Liver (tissue), 9 donors: ENCODE data around the gene CLPSL2. TPM values are rescaled to one million over a fixed set of nuclear protein-coding genes. Genes with fewer than 3 reads are reported as not detected.

ENCODE experiments used
- DNase-seq: peaks from one replicate; pipeline ENCODE4 v3.0.0-alpha.2; 2017; ENCODE audit warnings: low spot score
- H3K27ac ChIP-seq, 2 donors: one replicate each; pipeline ENCODE4 v1.7.0; 2013; ENCODE audit warnings: inconsistent platforms in 2 of 2, low read length in 2 of 2, control low read depth in 1 of 2, low read depth in 1 of 2, mild to moderate bottlenecking in 1 of 2
- H3K27me3 ChIP-seq, 4 donors: one replicate each; pipeline versions ENCODE4 v1.6.1 to v1.7.0; 2013; ENCODE audit warnings: low read length in 3 of 4, inconsistent platforms in 1 of 4, mild to moderate bottlenecking in 1 of 4, moderate library complexity in 1 of 4; ENCODE audit not compliant: control insufficient read depth in 4 of 4, insufficient read depth in 4 of 4
- H3K36me3 ChIP-seq, 4 donors: one replicate each; pipeline versions ENCODE4 v1.6.1 to v1.7.0; 2013; ENCODE audit warnings: low read length in 3 of 4, mild to moderate bottlenecking in 3 of 4, low read depth in 1 of 4, moderate library complexity in 1 of 4; ENCODE audit not compliant: control insufficient read depth in 4 of 4, insufficient read depth in 3 of 4
- H3K4me1 ChIP-seq, 4 donors: one replicate each; pipeline versions ENCODE4 v1.6.1 to v1.7.0; 2013; ENCODE audit warnings: low read length in 3 of 4, mild to moderate bottlenecking in 3 of 4, moderate library complexity in 1 of 4; ENCODE audit not compliant: control insufficient read depth in 4 of 4, insufficient read depth in 4 of 4
- H3K4me3 ChIP-seq, 3 donors: one replicate each; pipeline versions ENCODE4 v1.6.1 to v1.7.0; 2013; ENCODE audit warnings: low read length in 3 of 3, control low read depth in 1 of 3, low read depth in 1 of 3, mild to moderate bottlenecking in 1 of 3
- H3K9ac ChIP-seq, 2 donors: one replicate each; pipeline ENCODE4 v1.7.0; 2013; ENCODE audit warnings: low read length in 2 of 2, mild to moderate bottlenecking in 2 of 2, moderate library complexity in 2 of 2, control low read depth in 1 of 2, low read depth in 1 of 2
- H3K9me3 ChIP-seq, 4 donors: one replicate each; pipeline versions ENCODE4 v1.6.1 to v1.7.0; 2013; ENCODE audit warnings: low read length in 3 of 4; ENCODE audit not compliant: control insufficient read depth in 4 of 4
- EGR1 ChIP-seq, 2 donors: IDR thresholded peaks; 2 replicates each; pipeline ENCODE4 v1.6.1; 2016 to 2018; ENCODE audit warnings: antibody characterized with exemption in 2 of 2, low read depth in 2 of 2
- FOXA1 ChIP-seq: IDR thresholded peaks from 2 replicates; pipeline ENCODE4 v1.6.1; 2016; ENCODE audit warnings: antibody characterized with exemption
- FOXA2 ChIP-seq: IDR thresholded peaks from 2 replicates; pipeline ENCODE4 v1.6.1; 2016; ENCODE audit warnings: antibody characterized with exemption
- GABPA ChIP-seq, 2 donors: IDR thresholded peaks in 1 of 2; conservative IDR thresholded peaks in 1 of 2; 2 replicates each; pipeline ENCODE4 v1.6.1; 2016; ENCODE audit warnings: antibody characterized with exemption in 2 of 2, mild to moderate bottlenecking in 1 of 2, moderate library complexity in 1 of 2
- NR2F2 ChIP-seq: IDR thresholded peaks from 2 replicates; pipeline ENCODE4 v1.6.1; 2016; ENCODE audit warnings: antibody characterized with exemption
- RAD21 ChIP-seq, 2 donors: IDR thresholded peaks; 2 replicates each; pipeline ENCODE4 v1.6.1; 2016; ENCODE audit warnings: antibody characterized with exemption in 2 of 2, mild to moderate bottlenecking in 2 of 2
- RXRA ChIP-seq, 2 donors: IDR thresholded peaks; 2 replicates each; pipeline ENCODE4 v1.6.1; 2017 to 2018; ENCODE audit warnings: antibody characterized with exemption in 2 of 2, mild to moderate bottlenecking in 1 of 2
- SP1 ChIP-seq: IDR thresholded peaks from 2 replicates; pipeline ENCODE4 v1.6.1; 2018; ENCODE audit warnings: antibody characterized with exemption, mild to moderate bottlenecking
- YY1 ChIP-seq: IDR thresholded peaks from 2 replicates; pipeline ENCODE4 v1.6.1; 2016; ENCODE audit warnings: antibody characterized with exemption, mild to moderate bottlenecking
- ZBTB33 ChIP-seq: IDR thresholded peaks from 2 replicates; pipeline ENCODE4 v1.6.1; 2016; ENCODE audit warnings: antibody characterized with exemption
- WGBS: extraction: QIAGEN DNeasy Blood & Tissue Kit; methylation state at CpG from one replicate; pipeline ENCODE4 v1.1.7; 2013; 5-methylcytosine and 5-hydroxymethylcytosine counted together
- polyA plus RNA-seq, 2 donors: library from polyadenylated mRNA; stranded (reverse) in 1 of 2; unstranded in 1 of 2; fragments of 200-250 nt in 1 of 2; fragments of >200 nt in 1 of 2; fragmentation: Nextera tagmentation in 1 of 2; extraction: Ambion mirVana in 1 of 2; gene quantifications; one replicate each; pipeline versions ENCODE4 v1.2.1 to v1.2.3, GENCODE V29; 2013 to 2015
- total RNA-seq, 2 donors: library from RNA; depleted of rRNA; stranded (reverse); fragments of >200 nt; gene quantifications; one replicate each; pipeline ENCODE4 v1.2.3, GENCODE V29; 2014
- TF ChIP-seq, protein P1 (sequence below): IDR thresholded peaks from 2 replicates; pipeline ENCODE4 v1.6.1; 2016; ENCODE audit warnings: antibody characterized with exemption
- TF ChIP-seq, protein P2 (sequence below): IDR thresholded peaks from 2 replicates; pipeline ENCODE4 v1.6.1; 2016; ENCODE audit warnings: antibody characterized with exemption, mild to moderate bottlenecking
- donor health status: healthy.
- donor health status: healthy.
- donor health status: healthy.
- donor health status: healthy.
- donor health status: healthy.

CLPSL2 gene
- total and polyA plus RNA-seq, 4 donors: not detected

GRCh38 chr6:35790683-35791082 is 14.3 kb downstream of the CLPSL2 start:
- WGBS: 65% methylated on average over 5 of the region's 5 CpGs
- H3K27me3 ChIP-seq: peaks cover 0 to 3% (median 0%) of the 10 kb centered on the region in 4 donors
- TF ChIP-seq EGR1 (IDR thresholded peaks at IDR 0.05; ENCODE audit: low read depth in 2 of 2): no peak
- no peak for TF ChIP-seq RXRA (IDR thresholded peaks at IDR 0.05)
- no peak for TF ChIP-seq NR2F2
- no peak for TF ChIP-seq SP1
- TF ChIP-seq ZBTB33: no peak
- no peak for TF ChIP-seq FOXA2
- TF ChIP-seq GABPA (IDR thresholded peaks at IDR 0.05 in 1 of 2, conservative IDR thresholded peaks at IDR 0.05 in 1 of 2): no peak
- TF ChIP-seq FOXA1: no peak
- no peak for TF ChIP-seq YY1
- TF ChIP-seq, protein P1, sequence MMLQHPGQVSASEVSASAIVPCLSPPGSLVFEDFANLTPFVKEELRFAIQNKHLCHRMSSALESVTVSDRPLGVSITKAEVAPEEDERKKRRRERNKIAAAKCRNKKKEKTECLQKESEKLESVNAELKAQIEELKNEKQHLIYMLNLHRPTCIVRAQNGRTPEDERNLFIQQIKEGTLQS: no peak
- TF ChIP-seq, protein P2, sequence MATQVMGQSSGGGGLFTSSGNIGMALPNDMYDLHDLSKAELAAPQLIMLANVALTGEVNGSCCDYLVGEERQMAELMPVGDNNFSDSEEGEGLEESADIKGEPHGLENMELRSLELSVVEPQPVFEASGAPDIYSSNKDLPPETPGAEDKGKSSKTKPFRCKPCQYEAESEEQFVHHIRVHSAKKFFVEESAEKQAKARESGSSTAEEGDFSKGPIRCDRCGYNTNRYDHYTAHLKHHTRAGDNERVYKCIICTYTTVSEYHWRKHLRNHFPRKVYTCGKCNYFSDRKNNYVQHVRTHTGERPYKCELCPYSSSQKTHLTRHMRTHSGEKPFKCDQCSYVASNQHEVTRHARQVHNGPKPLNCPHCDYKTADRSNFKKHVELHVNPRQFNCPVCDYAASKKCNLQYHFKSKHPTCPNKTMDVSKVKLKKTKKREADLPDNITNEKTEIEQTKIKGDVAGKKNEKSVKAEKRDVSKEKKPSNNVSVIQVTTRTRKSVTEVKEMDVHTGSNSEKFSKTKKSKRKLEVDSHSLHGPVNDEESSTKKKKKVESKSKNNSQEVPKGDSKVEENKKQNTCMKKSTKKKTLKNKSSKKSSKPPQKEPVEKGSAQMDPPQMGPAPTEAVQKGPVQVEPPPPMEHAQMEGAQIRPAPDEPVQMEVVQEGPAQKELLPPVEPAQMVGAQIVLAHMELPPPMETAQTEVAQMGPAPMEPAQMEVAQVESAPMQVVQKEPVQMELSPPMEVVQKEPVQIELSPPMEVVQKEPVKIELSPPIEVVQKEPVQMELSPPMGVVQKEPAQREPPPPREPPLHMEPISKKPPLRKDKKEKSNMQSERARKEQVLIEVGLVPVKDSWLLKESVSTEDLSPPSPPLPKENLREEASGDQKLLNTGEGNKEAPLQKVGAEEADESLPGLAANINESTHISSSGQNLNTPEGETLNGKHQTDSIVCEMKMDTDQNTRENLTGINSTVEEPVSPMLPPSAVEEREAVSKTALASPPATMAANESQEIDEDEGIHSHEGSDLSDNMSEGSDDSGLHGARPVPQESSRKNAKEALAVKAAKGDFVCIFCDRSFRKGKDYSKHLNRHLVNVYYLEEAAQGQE: no peak

DNA sequence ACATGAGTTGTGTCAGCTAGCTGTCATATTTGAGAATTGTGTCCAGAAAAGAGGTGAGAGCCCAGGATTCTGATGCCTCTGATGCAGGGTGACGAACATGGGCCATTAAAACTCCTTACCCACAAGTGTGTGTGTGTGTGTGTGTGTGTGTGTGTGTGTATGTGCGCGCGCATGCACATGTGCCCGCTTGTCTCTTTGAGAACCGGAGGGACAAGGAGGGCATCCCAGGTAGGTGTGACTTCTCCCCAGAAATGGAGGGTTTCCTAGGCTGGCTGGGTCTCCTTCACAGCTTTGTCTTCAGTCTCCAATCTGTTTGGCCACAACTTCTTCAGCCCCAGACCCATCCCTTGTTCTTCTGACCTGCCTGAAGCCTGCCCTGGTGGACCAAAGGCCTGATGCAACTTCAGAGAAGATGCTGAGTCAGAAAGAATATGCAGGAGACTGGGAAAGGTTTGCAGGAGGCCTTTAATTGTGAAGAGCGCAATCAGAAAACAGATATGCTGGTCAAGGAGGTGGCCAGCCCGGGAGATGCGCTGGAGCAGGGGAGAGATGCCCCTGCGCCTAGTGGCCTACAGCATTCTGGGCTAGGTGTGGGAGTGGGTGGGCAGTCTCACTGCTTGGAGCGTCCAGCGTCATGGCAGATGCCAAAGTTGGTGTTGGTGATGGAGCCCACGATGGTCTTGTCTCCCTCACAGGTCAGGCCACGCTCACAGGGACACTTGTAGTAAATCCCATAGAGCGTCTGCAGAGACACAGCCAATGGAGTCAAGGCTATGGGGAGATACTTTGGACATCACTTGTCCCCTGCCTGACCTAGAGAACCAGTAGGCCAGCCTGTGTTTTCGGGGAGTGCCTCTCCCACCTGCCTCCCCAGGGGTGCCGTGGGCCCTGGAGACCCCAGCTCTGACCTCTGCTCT is 18.4 kb downstream of the CLPSL2 start:
- Histone ChIP-seq H3K9ac (no peak overlapping the region), H3K4me3 (no peak overlapping the region), H3K9me3 (no peaks in the 10 kb centered on the region), H3K4me1 (no peaks in the 10 kb centered on the region), H3K27ac (no peak overlapping the region), H3K36me3 (no peaks in the 10 kb centered on the region), H3K27me3 (no peaks in the 10 kb centered on the region)
- no peak for DNase-seq
- TF ChIP-seq ZBTB33 (no peak), RAD21 (IDR thresholded peaks at IDR 0.05) (no peak)
- WGBS: 95% methylated on average over 17 of the region's 17 CpGs

More at GRCh38 chr6:35790683-35791082, 14.3 kb downstream of the CLPSL2 start:
- Histone ChIP-seq H3K27ac (no peak overlapping the region), H3K4me1 (peaks cover 0 to 3% (median 2%) of the 10 kb centered on the region in 4 donors), H3K9me3 (no peaks in the 10 kb centered on the region), H3K4me3 (no peak overlapping the region), H3K9ac (no peak overlapping the region), H3K36me3 (no peaks in the 10 kb centered on the region)
- no peak for DNase-seq
